ENCODE data around the gene GSTT2B. TPM values are rescaled to one million over a fixed set of nuclear protein-coding genes. Genes with fewer than 3 reads are reported as not detected.

Gene GSTT2B
- total and polyA plus RNA-seq, 2 experiments from 2014 or later = 1.3 to 3.0 TPM

- Histone ChIP-seq H3K27me3 (no peaks in the 10 kb centered on the region), H3K36me3 (replicated peaks; ENCODE audit: insufficient read depth, low read depth) (no peaks in the 10 kb centered on the region), H3K4me1 (ENCODE audit: insufficient read depth) (peaks cover 10% of the 10 kb centered on the region), H3K79me2 (peaks cover 15% of the 10 kb centered on the region), H3K27ac (no peak overlapping the region), H3K4me2 (no peak overlapping the region), H3K9me3 (ENCODE audit: low read depth) (no peaks in the 10 kb centered on the region), H2AFZ (no peak overlapping the region), H3K4me3 (no peak overlapping the region), H3K9me2 (replicated peaks; ENCODE audit: insufficient read depth) (no peaks in the 10 kb centered on the region), H4K20me1 (ENCODE audit: insufficient read depth, poor library complexity, severe bottlenecking) (no peaks in the 10 kb centered on the region)
- no peak for DNase-seq (ENCODE audit: low spot score)
- WGBS (ENCODE audit: low lambda C conversion rate, missing lambda C conversion rate) = 96% methylated on average over 1 of the region's 1 CpG
- TF ChIP-seq EZH2phosphoT487 (IDR thresholded peaks at IDR 0.05; ENCODE audit: low read depth, severe bottlenecking, unreplicated experiment) (no peak), CTCF (IDR thresholded peaks at IDR 0.05; ENCODE audit: poor library complexity) (no peak), EZH2 (IDR thresholded peaks at IDR 0.05; ENCODE audit: borderline replicate concordance) (no peak)
These were observed 47.0 kb upstream of the GSTT2B start for GRCh38 chr22:24008022-24008283.

GRCh38 chr22:24007253-24008021 lies 46.4 kb upstream of the GSTT2B start:
- H4K20me1 ChIP-seq (ENCODE audit: insufficient read depth, poor library complexity, severe bottlenecking) = no peaks in the 10 kb centered on the region
- H3K27me3 ChIP-seq = no peaks in the 10 kb centered on the region
- peaks cover 10% of the 10 kb centered on the region for H3K79me2 ChIP-seq
- no peak overlapping the region for H3K27ac ChIP-seq
- no peaks in the 10 kb centered on the region for H3K9me2 ChIP-seq (replicated peaks; ENCODE audit: insufficient read depth)
- H2AFZ ChIP-seq = no peak overlapping the region
- TF ChIP-seq CTCF (IDR thresholded peaks at IDR 0.05; ENCODE audit: poor library complexity) (no peak), EZH2 (IDR thresholded peaks at IDR 0.05; ENCODE audit: borderline replicate concordance) (no peak), EZH2phosphoT487 (IDR thresholded peaks at IDR 0.05; ENCODE audit: low read depth, severe bottlenecking, unreplicated experiment) (no peak)
- H3K4me2 ChIP-seq = no peak overlapping the region
- no peak for DNase-seq (ENCODE audit: low spot score)
- H3K9me3 ChIP-seq (ENCODE audit: low read depth) = no peaks in the 10 kb centered on the region
- H3K36me3 ChIP-seq (replicated peaks; ENCODE audit: insufficient read depth, low read depth) = no peaks in the 10 kb centered on the region
- H3K4me3 ChIP-seq = no peak overlapping the region
- H3K4me1 ChIP-seq (ENCODE audit: insufficient read depth) = peaks cover 5% of the 10 kb centered on the region
- WGBS (ENCODE audit: low lambda C conversion rate, missing lambda C conversion rate) = 86% methylated on average over 8 of the region's 8 CpGs

- Histone ChIP-seq H3K27me3 (no peaks in the 10 kb centered on the region), H3K36me3 (replicated peaks; ENCODE audit: insufficient read depth, low read depth) (no peaks in the 10 kb centered on the region), H3K4me1 (ENCODE audit: insufficient read depth) (no peaks in the 10 kb centered on the region), H2AFZ (no peak overlapping the region), H3K4me3 (no peak overlapping the region), H3K9me3 (ENCODE audit: low read depth) (no peaks in the 10 kb centered on the region), H4K20me1 (ENCODE audit: insufficient read depth, poor library complexity, severe bottlenecking) (no peaks in the 10 kb centered on the region), H3K9me2 (replicated peaks; ENCODE audit: insufficient read depth) (no peaks in the 10 kb centered on the region), H3K79me2 (peaks cover 5% of the 10 kb centered on the region), H3K27ac (no peak overlapping the region), H3K4me2 (no peak overlapping the region)
- WGBS (ENCODE audit: low lambda C conversion rate, missing lambda C conversion rate) = 91% methylated on average over 6 of the region's 6 CpGs
- TF ChIP-seq CTCF (IDR thresholded peaks at IDR 0.05; ENCODE audit: poor library complexity) (no peak), EZH2 (IDR thresholded peaks at IDR 0.05; ENCODE audit: borderline replicate concordance) (no peak), EZH2phosphoT487 (IDR thresholded peaks at IDR 0.05; ENCODE audit: low read depth, severe bottlenecking, unreplicated experiment) (no peak)
- no peak for DNase-seq (ENCODE audit: low spot score)
These were observed 45.9 kb upstream of the GSTT2B start for GRCh38 chr22:24006914-24007214.

All from hepatocyte (in vitro differentiated cells).